MG63 (cell line): ENCODE measurements around the gene RBM17. TPM values are rescaled to one million over a fixed set of nuclear protein-coding genes. Genes with fewer than 3 reads are reported as not detected.

Experiments used
- total RNA-seq: library from RNA; depleted of rRNA; stranded (reverse); fragments of >200 nt; shearing (Covaris generic); gene quantifications from 2 replicates; pipeline ENCODE4 v1.2.3, GENCODE V29; 2014; ENCODE audit warnings: low replicate concordance; rRNA removed

The RBM17 gene
- total RNA-seq, 1 experiment from 2014 or later: 27.2 TPM

Other genes with a start within 250 kb of the RBM17 start
- 7.4 and 12.2 TPM in 2 replicates for gene ANKRD16, start 199.1 kb upstream of the RBM17 start, total RNA-seq
- gene FBH1, start 198.8 kb upstream of the RBM17 start, total RNA-seq: 54.3 and 98.6 TPM in 2 replicates
- 15.3 and 23.8 TPM in 2 replicates for gene IL15RA, start 111.5 kb upstream of the RBM17 start, total RNA-seq
- gene IL2RA, start 26.7 kb upstream of the RBM17 start, total RNA-seq: not detected in 2 replicates
- gene PFKFB3, start 113.9 kb downstream of the RBM17 start, total RNA-seq: 3.4 and 7.8 TPM in 2 replicates